ENCODE results near the gene CMIP.

DNA sequence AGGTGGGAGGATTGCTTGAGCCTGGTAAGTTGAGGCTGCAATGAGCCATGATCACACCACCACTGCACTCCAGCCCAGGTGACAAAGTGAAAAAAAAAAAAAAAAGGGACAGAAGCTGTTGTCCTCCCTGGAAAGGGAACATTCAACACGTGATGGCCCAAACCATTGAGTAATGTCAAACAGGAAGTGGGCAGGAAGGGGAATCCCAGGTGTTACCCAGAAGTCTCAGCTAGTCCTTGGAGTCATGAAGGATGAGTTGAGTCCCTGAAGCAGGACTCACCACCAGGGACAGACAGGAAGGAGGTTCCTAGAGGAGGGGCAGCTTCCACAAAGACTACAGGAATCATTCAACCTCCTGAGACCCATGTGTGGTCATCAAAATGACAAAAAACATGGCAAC is 19.8 kb upstream of the CMIP start:
- no peak for TF ChIP-seq POLR2A (IDR thresholded peaks at IDR 0.05)
- TF ChIP-seq, protein P1, sequence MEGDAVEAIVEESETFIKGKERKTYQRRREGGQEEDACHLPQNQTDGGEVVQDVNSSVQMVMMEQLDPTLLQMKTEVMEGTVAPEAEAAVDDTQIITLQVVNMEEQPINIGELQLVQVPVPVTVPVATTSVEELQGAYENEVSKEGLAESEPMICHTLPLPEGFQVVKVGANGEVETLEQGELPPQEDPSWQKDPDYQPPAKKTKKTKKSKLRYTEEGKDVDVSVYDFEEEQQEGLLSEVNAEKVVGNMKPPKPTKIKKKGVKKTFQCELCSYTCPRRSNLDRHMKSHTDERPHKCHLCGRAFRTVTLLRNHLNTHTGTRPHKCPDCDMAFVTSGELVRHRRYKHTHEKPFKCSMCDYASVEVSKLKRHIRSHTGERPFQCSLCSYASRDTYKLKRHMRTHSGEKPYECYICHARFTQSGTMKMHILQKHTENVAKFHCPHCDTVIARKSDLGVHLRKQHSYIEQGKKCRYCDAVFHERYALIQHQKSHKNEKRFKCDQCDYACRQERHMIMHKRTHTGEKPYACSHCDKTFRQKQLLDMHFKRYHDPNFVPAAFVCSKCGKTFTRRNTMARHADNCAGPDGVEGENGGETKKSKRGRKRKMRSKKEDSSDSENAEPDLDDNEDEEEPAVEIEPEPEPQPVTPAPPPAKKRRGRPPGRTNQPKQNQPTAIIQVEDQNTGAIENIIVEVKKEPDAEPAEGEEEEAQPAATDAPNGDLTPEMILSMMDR (IDR thresholded peaks at IDR 0.05) = no peak

Measured in Peyer's patch (tissue), 4 donors.